NCI-H128 (cell line): ENCODE results near the gene ELOVL2.
"Not testable (repeated sequence)": the region's sequence is repeated elsewhere in the genome, so short reads cannot be mapped to it uniquely, and the experiment has no call there.

Source experiments
- DNase-seq: peaks from one replicate; lab custom pipeline; 2025; ENCODE audit not compliant: unreplicated experiment; lab: John Stamatoyannopoulos, UW

Gene ELOVL2

GRCh38 chr6:11043961-11044711, at the start of gene ELOVL2:
Gene ELOVL2 (minus strand): TSS chr6:11044305. CDS start chr6:11044230, 75 bp downstream.
- no peak for DNase-seq

GRCh38 chr6:11093376-11093625, 49.2 kb upstream of the ELOVL2 start:
- no peak for DNase-seq

GRCh38 chr6:11092668-11093375, 48.7 kb upstream of the ELOVL2 start:
- no peak for DNase-seq

GRCh38 chr6:11091141-11091540, 47.0 kb upstream of the ELOVL2 start:
- not testable (repeated sequence) for DNase-seq

GRCh38 chr6:11089695-11090094, 45.6 kb upstream of the ELOVL2 start:
- DNase-seq: no peak

GRCh38 chr6:11087141-11087812, 43.2 kb upstream of the ELOVL2 start:
- not testable (repeated sequence) for DNase-seq

GRCh38 chr6:11085758-11086435, 41.8 kb upstream of the ELOVL2 start:
- no peak for DNase-seq

GRCh38 chr6:11083956-11084355, 39.9 kb upstream of the ELOVL2 start:
- no peak for DNase-seq

- DNase-seq: no peak
Observed at GRCh38 chr6:11083491-11083890, 39.4 kb upstream of the ELOVL2 start.

- no peak for DNase-seq
Observed at GRCh38 chr6:11080296-11080695, 36.2 kb upstream of the ELOVL2 start.

- DNase-seq: no peak
Observed at GRCh38 chr6:11078266-11078665, 34.2 kb upstream of the ELOVL2 start.

- no peak for DNase-seq
Observed at GRCh38 chr6:11076540-11076939, 32.4 kb upstream of the ELOVL2 start.

- DNase-seq: no peak
Observed at GRCh38 chr6:11072101-11072500, 28.0 kb upstream of the ELOVL2 start.

GRCh38 chr6:11069760-11070159, 25.7 kb upstream of the ELOVL2 start:
- no peak for DNase-seq

- no peak for DNase-seq
Observed at GRCh38 chr6:11067348-11067747, 23.2 kb upstream of the ELOVL2 start.

- no peak for DNase-seq
Observed at GRCh38 chr6:11066505-11067347, 22.6 kb upstream of the ELOVL2 start.

GRCh38 chr6:11065436-11066202, 21.5 kb upstream of the ELOVL2 start:
- DNase-seq: no peak

GRCh38 chr6:11064836-11065235, 20.7 kb upstream of the ELOVL2 start:
- DNase-seq: no peak

- DNase-seq: no peak
Observed at GRCh38 chr6:11062715-11063114, 18.6 kb upstream of the ELOVL2 start.

GRCh38 chr6:11062083-11062482, 18.0 kb upstream of the ELOVL2 start:
- DNase-seq: no peak
